Measurements from ENCODE around the gene MINDY4. TPM values are rescaled to one million over a fixed set of nuclear protein-coding genes. Genes with fewer than 3 reads are reported as not detected.

The MINDY4 gene
- total and polyA plus RNA-seq, 2 of the 13 experiments (the other 11 are each of a cell fraction or from before 2014, with no cell fraction given) = not detected

- H4K20me1 ChIP-seq (ENCODE audit: insufficient read depth, low read length) = no peaks in the 10 kb centered on the region
- intact Hi-C loops (cut with micrococcal nuclease; ENCODE audit: unreplicated experiment) (no loop called here), in situ Hi-C loops (cut with HindIII; ENCODE audit: extremely low pct_ligation_motif_present, low pct_unique_long_range_greater_than_20kb) (no loop called here)
- ATAC-seq = no peak
- H3K27me3 ChIP-seq (ENCODE audit: control insufficient read depth in 1 of 2, insufficient read depth in 2 of 2, low read length in 2 of 2) = no peaks in the 10 kb centered on the region
- no peak overlapping the region for H2AFZ ChIP-seq (ENCODE audit: low read length)
- H3K27ac ChIP-seq (ENCODE audit: extremely low read length, insufficient read depth, low read length) = no peak overlapping the region
- TF ChIP-seq ZNF326 (CRISPR knock-in tag; IDR thresholded peaks at IDR 0.05; ENCODE audit: borderline replicate concordance) = no peak
- peak; percentile 30; the same call in 1 of the 2 replicates for TF ChIP-seq FOXK2 (IDR thresholded peaks at IDR 0.05)
- TF ChIP-seq ATF7 (IDR thresholded peaks at IDR 0.05) = 0 out of 2 replicates have a peak, but pooled peaks have one; percentile 2
- no peak for TF ChIP-seq ATF7 (CRISPR knock-in tag; IDR thresholded peaks at IDR 0.05)
- TF ChIP-seq ATF7-NPFF (CRISPR knock-in tag; IDR thresholded peaks at IDR 0.05; ENCODE audit: low read depth) = no peak
- 0 out of 2 replicates have a peak, but pooled peaks have one; percentile 42 for TF ChIP-seq NONO (IDR thresholded peaks at IDR 0.05)
- no peak for TF ChIP-seq NONO (CRISPR knock-in tag; conservative IDR thresholded peaks at IDR 0.05)
- CTCF ChIA-PET (ENCODE audit: low intra/inter-chr PET ratio, low total read pairs) = no interaction called here
- WGBS (ENCODE audit: low lambda C conversion rate) = 42% methylated on average over 6 of the region's 6 CpGs
- POLR2A ChIA-PET = no interaction called here
- no peak for FAIRE-seq
- no TSS peak for BruUV-seq (replicated peaks)
- H3K36me3 ChIP-seq (replicated peaks in 1 of 2; ENCODE audit: control insufficient read depth in 1 of 2, insufficient read depth in 2 of 2, low read length in 2 of 2) = no peaks in the 10 kb centered on the region
- H3K9ac ChIP-seq (ENCODE audit: insufficient read depth, low read depth, low read length) = no peak overlapping the region
- H3K9me3 ChIP-seq (ENCODE audit: low read length) = no peaks in the 10 kb centered on the region
- no peak for DNase-seq (ENCODE audit: low spot score)
- H3K4me3 ChIP-seq (replicated peaks in 1 of 3; ENCODE audit: insufficient read depth in 1 of 3, low read depth in 2 of 3, low read length in 3 of 3) = no peak overlapping the region
- H3K4me1 ChIP-seq (ENCODE audit: insufficient read depth, low read length) = peaks cover 12% of the 10 kb centered on the region
- H3K4me2 ChIP-seq (ENCODE audit: low read depth, low read length) = no peak overlapping the region
- H3K79me2 ChIP-seq (ENCODE audit: insufficient read depth, low read length) = no peaks in the 10 kb centered on the region
Observed at GRCh38 chr7:30754315-30754877, 16.8 kb upstream of the MINDY4 start.

GRCh38 chr7:30755384-30756154 is 15.6 kb upstream of the MINDY4 start:
- Histone ChIP-seq H3K4me1 (ENCODE audit: insufficient read depth, low read length) (peaks cover 9% of the 10 kb centered on the region), H3K36me3 (replicated peaks in 1 of 2; ENCODE audit: control insufficient read depth in 1 of 2, insufficient read depth in 2 of 2, low read length in 2 of 2) (no peaks in the 10 kb centered on the region), H3K9ac (ENCODE audit: insufficient read depth, low read depth, low read length) (no peak overlapping the region), H4K20me1 (ENCODE audit: insufficient read depth, low read length) (no peaks in the 10 kb centered on the region), H3K4me2 (ENCODE audit: low read depth, low read length) (no peak overlapping the region), H3K9me3 (ENCODE audit: low read length) (no peaks in the 10 kb centered on the region), H2AFZ (ENCODE audit: low read length) (no peak overlapping the region), H3K27ac (ENCODE audit: extremely low read length, insufficient read depth, low read length) (no peak overlapping the region), H3K27me3 (ENCODE audit: control insufficient read depth in 1 of 2, insufficient read depth in 2 of 2, low read length in 2 of 2) (no peaks in the 10 kb centered on the region), H3K79me2 (ENCODE audit: insufficient read depth, low read length) (no peaks in the 10 kb centered on the region), H3K4me3 (replicated peaks in 1 of 3; ENCODE audit: insufficient read depth in 1 of 3, low read depth in 2 of 3, low read length in 3 of 3) (no peak overlapping the region)
- no TSS peak for BruUV-seq (replicated peaks)
- DNase-seq (ENCODE audit: low spot score) (no peak), FAIRE-seq (no peak), ATAC-seq (peak; percentile 70)
- intact Hi-C loops (cut with micrococcal nuclease; ENCODE audit: unreplicated experiment) (no loop called here), in situ Hi-C loops (cut with HindIII; ENCODE audit: extremely low pct_ligation_motif_present, low pct_unique_long_range_greater_than_20kb) (no loop called here)
- ChIA-PET CTCF (ENCODE audit: low intra/inter-chr PET ratio, low total read pairs) (no interaction called here), POLR2A (no interaction called here)
- no peak for TF ChIP-seq ZNF782 (CRISPR knock-in tag; IDR thresholded peaks at IDR 0.05; ENCODE audit: borderline replicate concordance)
- no peak for TF ChIP-seq ZNF468 (CRISPR knock-in tag; IDR thresholded peaks at IDR 0.05)
- no peak for TF ChIP-seq ZNF703 (CRISPR knock-in tag; IDR thresholded peaks at IDR 0.05; ENCODE audit: borderline replicate concordance)
- no peak for TF ChIP-seq RBM39 (IDR thresholded peaks at IDR 0.05; ENCODE audit: low read depth, low read length, poor library complexity, severe bottlenecking)
- no peak for TF ChIP-seq ZC3H4 (CRISPR knock-in tag; IDR thresholded peaks at IDR 0.05; ENCODE audit: borderline replicate concordance)
- TF ChIP-seq ZNF24 (IDR thresholded peaks at IDR 0.05) = no peak
- no peak for TF ChIP-seq MED1 (CRISPR knock-in tag; IDR thresholded peaks at IDR 0.05)
- no peak for TF ChIP-seq SNAI1 (CRISPR knock-in tag; IDR thresholded peaks at IDR 0.05; ENCODE audit: borderline replicate concordance)
- no peak for TF ChIP-seq GMEB1 (CRISPR knock-in tag; IDR thresholded peaks at IDR 0.05; ENCODE audit: borderline replicate concordance)
- 59% methylated on average over 11 of the region's 22 CpGs for WGBS (ENCODE audit: low lambda C conversion rate)

Measured in HepG2 (cell line).